ENCODE data around the gene MPRIP. TPM values are rescaled to one million over a fixed set of nuclear protein-coding genes. Genes with fewer than 3 reads are reported as not detected.
A peak's percentile ranks its signal among the peaks of the same experiment; 100 is the strongest.

MPRIP gene
- total and polyA plus RNA-seq, 2 of the 13 experiments (the other 11 are each of a cell fraction or from before 2014, with no cell fraction given): 50.2 to 52.4 TPM

DNA sequence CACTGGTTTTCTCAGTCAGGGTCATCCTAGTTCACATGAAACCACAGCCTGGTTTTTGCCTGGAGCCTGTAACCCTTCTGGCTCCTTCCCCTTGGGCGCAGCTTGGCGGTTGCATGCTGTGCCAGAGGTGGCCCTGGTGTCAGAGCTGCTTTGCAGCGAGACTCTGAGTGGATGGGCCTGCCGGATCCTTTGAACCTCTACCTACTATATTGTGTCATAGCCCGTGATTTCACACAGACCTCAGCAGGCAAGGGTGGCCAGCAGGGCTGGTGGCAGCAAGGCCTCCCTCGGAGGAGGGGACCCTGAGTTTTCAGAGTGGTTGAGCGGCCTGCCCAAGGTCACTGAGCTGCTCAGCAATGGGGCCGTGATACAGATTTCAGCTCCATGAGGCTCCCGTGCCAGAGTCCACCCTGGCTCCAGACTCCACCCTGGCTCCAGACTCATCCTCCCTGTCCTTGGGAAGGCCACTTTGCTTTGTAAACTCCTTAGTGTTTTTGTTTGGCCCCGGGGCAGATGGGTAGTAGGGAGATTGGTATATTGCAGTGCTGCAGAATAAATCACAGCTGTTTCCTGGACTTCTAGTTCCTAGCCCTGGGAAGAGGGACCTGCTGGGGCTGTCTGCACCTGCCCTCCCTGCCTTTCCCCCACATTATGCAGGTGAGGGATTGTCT, 9.7 kb downstream of the MPRIP start (continued):
- TF ChIP-seq, protein P1, sequence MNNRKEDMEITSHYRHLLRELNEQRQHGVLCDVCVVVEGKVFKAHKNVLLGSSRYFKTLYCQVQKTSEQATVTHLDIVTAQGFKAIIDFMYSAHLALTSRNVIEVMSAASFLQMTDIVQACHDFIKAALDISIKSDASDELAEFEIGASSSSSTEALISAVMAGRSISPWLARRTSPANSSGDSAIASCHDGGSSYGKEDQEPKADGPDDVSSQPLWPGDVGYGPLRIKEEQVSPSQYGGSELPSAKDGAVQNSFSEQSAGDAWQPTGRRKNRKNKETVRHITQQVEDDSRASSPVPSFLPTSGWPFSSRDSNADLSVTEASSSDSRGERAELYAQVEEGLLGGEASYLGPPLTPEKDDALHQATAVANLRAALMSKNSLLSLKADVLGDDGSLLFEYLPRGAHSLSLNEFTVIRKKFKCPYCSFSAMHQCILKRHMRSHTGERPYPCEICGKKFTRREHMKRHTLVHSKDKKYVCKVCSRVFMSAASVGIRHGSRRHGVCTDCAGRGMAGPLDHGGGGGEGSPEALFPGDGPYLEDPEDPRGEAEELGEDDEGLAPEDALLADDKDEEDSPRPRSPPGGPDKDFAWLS (CRISPR knock-in tag; IDR thresholded peaks at IDR 0.05; ENCODE audit: borderline replicate concordance): no peak
- TF ChIP-seq FOXC1 (CRISPR knock-in tag; IDR thresholded peaks at IDR 0.05; ENCODE audit: borderline replicate concordance) (no peak), ZNF431 (CRISPR knock-in tag; IDR thresholded peaks at IDR 0.05; ENCODE audit: borderline replicate concordance, low read depth) (no peak), TBP (CRISPR knock-in tag; IDR thresholded peaks at IDR 0.05) (no peak), ZNF207 (IDR thresholded peaks at IDR 0.05; ENCODE audit: borderline replicate concordance) (no peak), ZNF83 (CRISPR knock-in tag; IDR thresholded peaks at IDR 0.05; ENCODE audit: borderline replicate concordance) (no peak), PTBP1 (IDR thresholded peaks at IDR 0.05; ENCODE audit: low read depth, low read length, poor library complexity, severe bottlenecking) (no peak), RFX3 (CRISPR knock-in tag; IDR thresholded peaks at IDR 0.05) (no peak), SRF (IDR thresholded peaks at IDR 0.05; ENCODE audit: low read depth, low read length) (no peak), RFXANK (CRISPR knock-in tag; IDR thresholded peaks at IDR 0.05) (no peak), CHD2 (IDR thresholded peaks at IDR 0.05; ENCODE audit: low read depth, low read length) (no peak), ZFX (CRISPR knock-in tag; IDR thresholded peaks at IDR 0.05; ENCODE audit: low read depth) (peak; percentile 51; the same call in 1 of the 2 replicates), ZBTB21 (CRISPR knock-in tag; IDR thresholded peaks at IDR 0.05) (peak; percentile 76; the same call in 1 of the 2 replicates), ZNF235 (CRISPR knock-in tag; IDR thresholded peaks at IDR 0.05; ENCODE audit: borderline replicate concordance) (no peak), KMT2B (CRISPR knock-in tag; IDR thresholded peaks at IDR 0.05) (no peak), ZNF768 (CRISPR knock-in tag; IDR thresholded peaks at IDR 0.05) (peak; percentile 85), NFYB (CRISPR knock-in tag; IDR thresholded peaks at IDR 0.05) (no peak), ZNF292 (CRISPR knock-in tag; IDR thresholded peaks at IDR 0.05; ENCODE audit: borderline replicate concordance, low read depth) (peak; percentile 17; the same call in 1 of the 2 replicates), FOXA3 (CRISPR knock-in tag; IDR thresholded peaks at IDR 0.05) (no peak), ZFY (CRISPR knock-in tag; IDR thresholded peaks at IDR 0.05) (peak; percentile 17; the same call in 1 of the 2 replicates), PPARG (CRISPR knock-in tag; conservative IDR thresholded peaks at IDR 0.05) (0 out of 2 replicates have a peak, but pooled peaks have one; percentile 28), MAF1 (CRISPR knock-in tag; IDR thresholded peaks at IDR 0.05; ENCODE audit: borderline replicate concordance) (no peak), ZC3H4 (CRISPR knock-in tag; IDR thresholded peaks at IDR 0.05; ENCODE audit: borderline replicate concordance) (no peak), HNF4A (CRISPR knock-in tag; IDR thresholded peaks at IDR 0.05) (0 out of 2 replicates have a peak, but pooled peaks have one; percentile 44)
- TF ChIP-seq, protein P2, sequence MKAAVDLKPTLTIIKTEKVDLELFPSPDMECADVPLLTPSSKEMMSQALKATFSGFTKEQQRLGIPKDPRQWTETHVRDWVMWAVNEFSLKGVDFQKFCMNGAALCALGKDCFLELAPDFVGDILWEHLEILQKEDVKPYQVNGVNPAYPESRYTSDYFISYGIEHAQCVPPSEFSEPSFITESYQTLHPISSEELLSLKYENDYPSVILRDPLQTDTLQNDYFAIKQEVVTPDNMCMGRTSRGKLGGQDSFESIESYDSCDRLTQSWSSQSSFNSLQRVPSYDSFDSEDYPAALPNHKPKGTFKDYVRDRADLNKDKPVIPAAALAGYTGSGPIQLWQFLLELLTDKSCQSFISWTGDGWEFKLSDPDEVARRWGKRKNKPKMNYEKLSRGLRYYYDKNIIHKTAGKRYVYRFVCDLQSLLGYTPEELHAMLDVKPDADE (CRISPR knock-in tag; IDR thresholded peaks at IDR 0.05): no peak
- TF ChIP-seq, protein P3, sequence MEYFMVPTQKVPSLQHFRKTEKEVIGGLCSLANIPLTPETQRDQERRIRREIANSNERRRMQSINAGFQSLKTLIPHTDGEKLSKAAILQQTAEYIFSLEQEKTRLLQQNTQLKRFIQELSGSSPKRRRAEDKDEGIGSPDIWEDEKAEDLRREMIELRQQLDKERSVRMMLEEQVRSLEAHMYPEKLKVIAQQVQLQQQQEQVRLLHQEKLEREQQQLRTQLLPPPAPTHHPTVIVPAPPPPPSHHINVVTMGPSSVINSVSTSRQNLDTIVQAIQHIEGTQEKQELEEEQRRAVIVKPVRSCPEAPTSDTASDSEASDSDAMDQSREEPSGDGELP (IDR thresholded peaks at IDR 0.05; ENCODE audit: borderline replicate concordance, low read depth): peak; percentile 7; the same call in 1 of the 2 replicates
- TF ChIP-seq, protein P4, sequence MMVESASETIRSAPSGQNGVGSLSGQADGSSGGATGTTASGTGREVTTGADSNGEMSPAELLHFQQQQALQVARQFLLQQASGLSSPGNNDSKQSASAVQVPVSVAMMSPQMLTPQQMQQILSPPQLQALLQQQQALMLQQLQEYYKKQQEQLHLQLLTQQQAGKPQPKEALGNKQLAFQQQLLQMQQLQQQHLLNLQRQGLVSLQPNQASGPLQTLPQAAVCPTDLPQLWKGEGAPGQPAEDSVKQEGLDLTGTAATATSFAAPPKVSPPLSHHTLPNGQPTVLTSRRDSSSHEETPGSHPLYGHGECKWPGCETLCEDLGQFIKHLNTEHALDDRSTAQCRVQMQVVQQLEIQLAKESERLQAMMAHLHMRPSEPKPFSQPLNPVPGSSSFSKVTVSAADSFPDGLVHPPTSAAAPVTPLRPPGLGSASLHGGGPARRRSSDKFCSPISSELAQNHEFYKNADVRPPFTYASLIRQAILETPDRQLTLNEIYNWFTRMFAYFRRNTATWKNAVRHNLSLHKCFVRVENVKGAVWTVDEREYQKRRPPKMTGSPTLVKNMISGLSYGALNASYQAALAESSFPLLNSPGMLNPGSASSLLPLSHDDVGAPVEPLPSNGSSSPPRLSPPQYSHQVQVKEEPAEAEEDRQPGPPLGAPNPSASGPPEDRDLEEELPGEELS (CRISPR knock-in tag; IDR thresholded peaks at IDR 0.05): no peak
